Urothelium cell line (cell line): ENCODE data around the gene CDH4.

Source experiments
- DNase-seq: peaks from one replicate; pipeline ENCODE4 v3.0.0; 2011; ENCODE audit warnings: low spot score, mixed read lengths
- FAIRE-seq: peaks from 2 replicates; lab custom pipeline; 2011; peaks lifted over from hg19 to GRCh38; lab: Jason Lieb, UNC

The CDH4 gene

DNA sequence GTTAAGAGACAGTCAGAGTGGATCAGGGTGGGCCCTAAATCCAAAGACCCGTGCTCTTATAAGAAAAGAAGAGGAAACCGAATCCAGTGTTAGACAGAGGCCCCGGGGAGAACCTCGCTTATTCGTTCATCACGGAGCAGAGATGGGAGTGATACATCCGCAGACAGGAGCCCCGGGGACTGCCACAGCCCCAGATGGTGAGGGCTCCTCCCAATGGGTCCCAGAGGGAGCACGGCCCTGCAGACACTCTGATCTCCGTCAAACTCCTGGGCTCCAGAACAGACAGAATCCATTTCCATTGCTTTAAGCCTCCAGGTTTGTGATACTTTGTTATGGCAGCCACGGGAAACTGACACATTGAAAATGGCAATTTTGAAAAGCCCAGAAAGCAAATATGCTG lies 47.0 kb downstream of the CDH4 start:
- DNase-seq (no peak), FAIRE-seq (no peak)

DNA sequence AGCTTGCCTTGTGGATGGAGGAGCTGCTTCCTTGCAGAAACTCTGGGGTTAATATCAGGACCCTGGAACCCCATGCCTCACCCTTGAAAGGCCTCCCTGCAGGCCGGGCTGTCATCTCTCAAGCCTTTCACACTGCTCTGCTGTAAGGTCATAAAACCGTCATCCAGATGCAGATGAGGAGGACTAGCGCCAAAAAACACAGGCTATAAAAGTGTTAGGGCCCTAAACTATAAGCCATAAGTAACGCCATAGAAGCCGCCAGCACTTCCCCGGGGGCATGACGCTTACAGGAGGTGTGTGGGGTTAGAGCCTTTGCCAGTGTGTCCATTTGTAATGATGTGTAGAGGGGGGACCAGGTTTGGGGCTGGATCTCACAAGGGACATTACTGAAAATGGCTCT lies 47.6 kb downstream of the CDH4 start:
- FAIRE-seq (no peak), DNase-seq (no peak)

DNA sequence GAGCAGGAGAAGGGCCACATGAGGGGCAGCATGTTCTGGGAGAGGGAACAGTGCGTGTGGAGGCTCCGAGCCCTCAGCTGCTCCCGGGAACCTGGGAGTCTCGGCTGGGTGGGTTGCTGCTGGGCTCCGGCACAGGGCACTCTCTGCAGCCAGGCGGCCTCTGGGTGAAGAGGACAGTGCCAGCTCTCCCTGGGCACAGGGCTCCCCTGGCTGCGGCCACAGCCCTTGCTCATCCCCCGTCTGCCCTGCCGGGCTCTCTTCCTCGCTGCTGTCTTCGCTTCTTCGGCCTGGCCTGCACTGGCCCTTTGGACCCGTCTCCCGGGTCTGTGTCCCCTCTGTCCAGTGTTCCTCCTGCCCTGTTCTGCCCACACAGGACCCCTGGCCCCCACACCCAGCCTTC lies 48.2 kb downstream of the CDH4 start:
- no peak for DNase-seq
- no peak for FAIRE-seq

DNA sequence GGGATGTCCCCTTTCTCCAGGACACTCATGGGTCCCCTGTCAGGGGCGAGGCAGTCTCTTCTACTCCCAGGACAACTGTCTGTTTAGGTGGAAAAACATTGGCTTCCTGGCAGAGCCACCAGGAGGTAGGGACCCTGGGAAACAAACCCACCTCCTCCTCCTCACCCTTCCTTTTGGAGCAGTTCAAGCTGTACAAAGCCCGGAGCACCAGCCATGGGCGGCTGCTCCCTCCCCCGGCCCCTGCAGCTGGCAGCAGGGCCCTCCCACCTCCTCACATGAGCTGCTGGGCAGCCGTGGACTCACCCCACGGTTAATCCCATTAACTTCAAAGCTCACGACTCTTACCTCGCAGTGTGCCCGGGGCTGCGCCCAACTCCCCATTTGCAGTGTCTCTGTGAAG lies 48.6 kb downstream of the CDH4 start:
- FAIRE-seq = no peak
- DNase-seq = no peak

DNA sequence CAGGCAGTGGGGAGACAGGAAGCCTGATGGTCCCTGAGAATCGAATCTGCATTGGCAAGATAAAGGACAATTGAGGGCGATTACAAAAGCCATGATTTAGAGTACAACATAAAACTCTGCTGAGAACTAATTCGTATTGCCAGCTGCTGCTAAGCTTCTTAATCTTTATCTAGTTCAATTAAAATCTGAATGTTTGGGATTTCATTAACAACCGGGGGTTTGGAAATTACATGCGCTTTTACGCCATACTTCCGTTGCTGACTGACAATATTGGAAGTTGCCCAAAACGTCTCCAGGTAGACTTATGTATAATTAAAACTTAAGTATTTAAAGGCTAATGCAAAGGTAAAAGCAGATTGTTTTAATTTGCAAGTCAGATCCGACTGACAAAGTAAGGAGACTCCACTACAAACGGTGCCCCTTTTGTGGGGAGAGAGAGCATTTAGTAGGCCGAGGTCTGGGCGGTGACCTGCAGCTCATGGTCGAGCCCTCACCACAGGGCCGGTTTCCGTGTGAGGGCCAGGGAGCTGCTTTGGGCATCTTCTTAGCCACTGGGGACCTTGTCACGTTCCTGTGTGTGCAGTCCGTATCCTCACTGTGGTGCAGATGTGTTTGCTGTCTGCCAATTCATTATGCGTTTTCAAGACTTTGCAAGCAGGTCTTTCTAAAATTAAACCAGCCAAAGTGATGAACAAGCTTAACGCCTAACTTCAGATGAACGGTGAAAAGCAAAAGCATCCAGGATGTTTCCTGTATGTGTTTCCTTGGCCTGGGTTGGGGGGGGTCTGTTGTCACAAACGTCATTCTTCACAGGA lies 49.9 kb downstream of the CDH4 start:
- FAIRE-seq (no peak), DNase-seq (no peak)

DNA sequence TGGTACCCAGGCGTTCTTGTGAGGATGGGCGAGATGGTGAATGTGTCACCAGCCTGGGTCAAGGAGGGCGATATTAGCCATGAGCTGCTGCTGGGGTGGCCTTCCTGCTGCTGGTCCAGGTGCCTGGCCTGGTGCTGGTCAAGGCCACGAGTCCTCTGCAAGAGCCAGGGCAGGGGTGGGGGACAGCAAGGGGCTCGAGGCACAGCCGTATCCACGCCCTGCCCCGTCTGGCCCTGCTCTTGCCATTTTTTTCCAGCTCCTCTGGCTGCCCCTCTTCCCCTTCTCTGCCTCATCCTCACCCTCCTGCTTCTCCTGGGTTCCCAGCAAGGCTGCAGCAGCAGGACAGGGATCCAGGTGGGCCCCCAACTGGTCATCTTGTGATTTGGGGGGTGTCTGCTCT lies 51.2 kb downstream of the CDH4 start:
- no peak for FAIRE-seq
- no peak for DNase-seq

DNA sequence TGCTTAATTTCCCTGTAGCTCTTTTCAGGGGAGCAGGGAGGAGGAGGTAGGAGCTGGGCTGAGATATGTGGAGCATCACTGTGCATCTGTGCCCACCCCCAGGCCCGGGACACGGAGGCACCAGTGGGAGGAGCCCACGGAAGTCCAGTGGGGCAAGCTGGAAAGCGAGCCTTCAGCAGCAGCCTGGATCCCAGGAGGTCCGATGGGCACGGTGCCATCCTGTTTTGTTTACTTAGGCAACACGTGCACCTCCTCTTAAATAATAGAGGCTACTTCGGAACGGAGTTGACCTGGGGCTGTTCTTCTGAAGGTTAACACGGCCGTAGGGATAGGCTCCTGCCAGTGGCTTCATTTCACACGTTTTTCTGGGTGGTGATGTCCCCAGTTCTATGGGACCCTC lies 51.6 kb downstream of the CDH4 start:
- FAIRE-seq (no peak), DNase-seq (no peak)

DNA sequence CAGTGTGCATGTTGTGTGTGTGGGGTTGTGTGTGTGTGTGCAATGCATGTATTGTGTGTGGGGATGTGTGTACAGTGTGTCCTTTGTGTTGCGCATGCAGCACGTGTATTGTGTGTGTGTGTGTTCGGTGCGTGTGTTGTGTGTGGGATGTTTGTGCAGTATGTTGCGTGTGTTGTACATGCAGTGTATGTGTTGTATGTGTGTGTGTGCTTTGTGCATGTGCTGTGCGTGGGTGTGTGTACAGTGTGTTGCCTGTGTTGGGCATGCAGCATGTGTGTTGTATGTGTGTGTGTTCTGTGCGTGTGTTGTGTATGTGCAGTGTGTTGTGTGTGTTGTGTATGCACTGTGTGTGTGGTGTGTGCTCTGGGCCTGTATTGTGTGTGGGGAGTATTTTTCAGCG lies 52.7 kb downstream of the CDH4 start:
- FAIRE-seq (peak; percentile 97), DNase-seq (no peak)

DNA sequence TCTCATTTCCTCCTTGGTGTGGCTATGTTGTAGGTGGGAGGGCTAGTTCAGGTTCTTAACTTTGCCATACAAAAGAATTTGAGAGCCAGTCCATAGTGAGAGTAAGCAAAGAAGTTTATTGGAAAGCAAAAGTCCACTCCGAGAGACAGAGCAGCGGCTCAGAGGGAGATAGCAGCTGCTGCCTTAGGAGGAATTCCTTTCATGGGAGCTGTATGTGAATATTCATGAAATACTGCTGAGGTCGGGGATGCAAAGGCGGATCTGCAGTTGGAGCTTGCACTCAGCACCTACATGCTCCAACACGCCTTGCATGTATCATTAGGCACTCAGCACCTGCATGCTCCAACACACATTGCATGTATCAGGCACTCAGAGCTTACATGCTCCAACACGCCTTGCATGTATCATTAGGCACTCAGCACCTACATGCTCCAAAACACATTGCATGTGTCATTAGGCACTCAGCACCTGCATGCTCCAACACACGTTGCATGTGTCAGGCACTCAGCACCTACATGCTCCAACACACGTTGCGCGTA lies 54.9 kb downstream of the CDH4 start:
- FAIRE-seq (no peak), DNase-seq (no peak)

DNA sequence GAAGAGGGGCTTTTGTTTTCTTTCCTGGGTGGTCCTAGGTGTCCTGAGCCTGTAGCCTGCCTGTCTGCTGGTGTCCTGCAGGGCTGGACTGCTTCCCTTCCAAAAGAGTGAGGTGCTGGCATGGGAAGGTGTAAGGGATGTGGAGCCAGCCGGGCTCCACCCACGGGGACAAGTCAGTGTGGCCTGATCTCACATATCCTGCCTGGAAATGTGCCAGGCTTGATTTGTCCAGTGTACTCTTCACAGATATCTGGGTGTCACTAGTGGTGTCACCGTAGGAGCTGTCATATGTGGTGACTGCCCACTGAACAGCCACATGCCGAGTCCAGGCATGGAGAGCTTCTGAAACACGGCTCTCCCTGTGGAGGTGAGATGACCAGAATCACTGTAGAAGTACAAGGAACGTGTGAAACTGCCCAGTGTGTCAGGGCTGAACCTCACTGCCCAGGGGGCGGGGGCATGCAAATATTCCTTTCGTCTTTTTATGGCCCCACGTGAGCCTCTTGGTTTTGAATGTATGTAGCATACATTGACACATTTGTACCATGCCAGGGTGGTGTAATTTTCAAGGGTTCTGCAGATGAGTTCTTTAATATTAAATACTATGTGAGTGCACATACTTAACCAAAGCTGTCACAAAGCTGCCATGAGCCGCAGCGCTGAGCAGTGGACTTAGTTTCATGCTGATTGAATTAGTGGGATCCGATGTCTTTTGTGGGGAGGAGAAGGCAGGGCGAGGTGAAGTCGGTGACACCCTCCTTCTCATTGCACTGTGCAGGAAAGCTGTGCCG lies 55.8 kb downstream of the CDH4 start:
- FAIRE-seq (no peak), DNase-seq (no peak)

DNA sequence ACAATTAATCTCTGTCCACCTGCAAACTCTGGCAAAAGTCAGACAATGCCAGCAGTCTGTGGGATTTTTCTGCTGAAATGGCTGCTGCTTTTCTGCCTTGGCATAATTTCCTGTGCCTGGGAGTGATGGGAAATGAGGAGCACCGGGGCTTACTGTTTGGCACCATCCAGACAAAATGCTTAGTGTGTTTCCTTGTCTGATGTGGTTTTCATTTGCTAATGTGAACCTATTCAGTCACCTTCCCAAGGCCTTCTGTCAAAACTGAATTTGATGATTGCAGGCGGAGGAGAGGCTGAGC lies 56.4 kb downstream of the CDH4 start:
- FAIRE-seq (no peak), DNase-seq (no peak)

DNA sequence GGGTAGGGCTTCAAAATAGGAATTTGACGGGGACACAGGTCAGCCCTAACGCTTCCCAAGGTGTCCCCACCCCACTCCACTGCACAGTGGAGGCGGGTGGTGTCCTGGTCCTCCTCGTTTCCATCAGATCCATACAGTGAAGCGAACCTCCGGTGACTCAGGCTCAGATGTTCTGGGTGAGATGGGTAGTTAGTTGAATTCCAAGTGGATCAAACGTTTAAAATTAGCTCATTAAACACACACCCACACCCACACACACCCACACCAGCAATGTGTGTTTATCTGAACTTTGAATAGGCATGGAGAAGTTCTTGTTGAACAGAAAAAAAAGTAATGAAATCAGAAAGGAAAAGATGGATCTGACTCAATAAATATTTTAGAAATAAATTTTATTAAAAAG lies 58.9 kb downstream of the CDH4 start:
- DNase-seq = peak; percentile 30
- no peak for FAIRE-seq

DNA sequence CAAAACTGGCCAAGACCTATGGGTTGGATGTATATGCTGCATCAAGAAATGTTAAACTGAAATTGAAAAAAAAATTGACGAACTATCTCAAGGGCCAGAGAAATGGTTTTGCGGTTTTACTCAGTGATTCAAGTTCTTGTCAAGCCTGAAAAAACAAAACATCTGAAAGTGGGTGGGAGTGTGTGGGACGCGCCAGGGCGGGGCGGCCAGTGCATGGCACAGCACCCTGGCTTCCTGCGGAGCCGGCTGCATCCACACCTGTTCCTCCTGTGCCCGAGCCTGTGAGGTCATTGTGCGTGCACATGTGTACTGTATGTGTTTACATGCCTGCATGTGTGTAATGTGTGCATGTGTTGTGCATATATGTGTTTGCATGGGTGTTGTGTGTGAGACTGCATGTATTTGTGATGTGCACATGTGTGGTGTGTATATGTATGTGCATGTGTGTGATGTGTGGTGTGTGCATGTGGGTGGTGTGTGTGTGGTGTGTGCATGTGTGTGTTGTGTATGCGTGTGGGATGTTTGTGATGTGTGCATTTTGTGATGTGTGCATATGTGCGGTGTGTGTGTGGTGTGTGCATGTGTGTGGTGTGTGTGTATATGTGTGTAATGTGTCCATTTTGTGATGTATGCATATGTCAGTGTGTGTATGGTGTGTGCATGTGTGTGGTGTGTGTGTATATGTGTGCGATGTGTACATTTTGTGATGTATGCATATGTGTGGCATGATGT lies 59.8 kb downstream of the CDH4 start:
- FAIRE-seq (peak; percentile 99), DNase-seq (peak; percentile 75)

DNA sequence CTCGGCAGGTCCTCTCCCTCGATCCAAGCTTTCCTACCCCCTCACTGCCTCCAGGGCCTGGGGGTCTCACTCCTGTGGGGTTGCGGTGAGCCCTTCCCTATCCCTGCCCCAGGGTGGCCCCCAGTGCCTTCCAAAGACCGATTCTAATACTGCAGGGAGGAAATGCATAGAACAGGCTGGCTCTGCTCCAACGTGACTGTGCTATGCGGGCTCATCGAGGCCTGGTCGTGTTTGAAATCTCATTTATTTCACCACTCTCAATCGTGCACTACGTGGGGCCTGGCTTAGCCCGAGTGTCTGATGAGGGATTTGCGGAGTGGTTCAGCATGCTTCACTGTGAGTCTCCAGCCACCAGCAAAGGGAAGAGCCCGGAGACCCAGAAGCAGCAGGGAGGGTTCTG lies 60.9 kb downstream of the CDH4 start:
- DNase-seq (no peak), FAIRE-seq (no peak)

DNA sequence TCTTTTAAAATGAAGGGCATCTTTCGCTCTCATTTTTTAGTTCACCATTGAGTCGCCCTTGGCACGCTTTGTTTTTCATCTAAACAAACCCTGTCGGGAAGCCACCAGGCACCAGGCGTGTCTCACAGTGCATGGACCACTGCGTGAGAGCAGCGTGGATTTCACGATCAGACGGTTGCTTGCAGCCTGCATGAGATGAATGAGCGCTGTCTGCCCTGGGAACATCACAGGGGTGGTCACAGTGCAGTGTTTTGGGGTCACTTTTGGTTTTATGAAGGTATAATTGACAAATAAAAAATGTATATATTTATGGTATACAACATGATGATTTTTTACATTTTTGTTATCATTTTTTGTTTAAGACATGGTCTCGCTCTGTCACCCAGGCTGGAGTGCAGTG lies 61.3 kb downstream of the CDH4 start:
- no peak for FAIRE-seq
- no peak for DNase-seq

DNA sequence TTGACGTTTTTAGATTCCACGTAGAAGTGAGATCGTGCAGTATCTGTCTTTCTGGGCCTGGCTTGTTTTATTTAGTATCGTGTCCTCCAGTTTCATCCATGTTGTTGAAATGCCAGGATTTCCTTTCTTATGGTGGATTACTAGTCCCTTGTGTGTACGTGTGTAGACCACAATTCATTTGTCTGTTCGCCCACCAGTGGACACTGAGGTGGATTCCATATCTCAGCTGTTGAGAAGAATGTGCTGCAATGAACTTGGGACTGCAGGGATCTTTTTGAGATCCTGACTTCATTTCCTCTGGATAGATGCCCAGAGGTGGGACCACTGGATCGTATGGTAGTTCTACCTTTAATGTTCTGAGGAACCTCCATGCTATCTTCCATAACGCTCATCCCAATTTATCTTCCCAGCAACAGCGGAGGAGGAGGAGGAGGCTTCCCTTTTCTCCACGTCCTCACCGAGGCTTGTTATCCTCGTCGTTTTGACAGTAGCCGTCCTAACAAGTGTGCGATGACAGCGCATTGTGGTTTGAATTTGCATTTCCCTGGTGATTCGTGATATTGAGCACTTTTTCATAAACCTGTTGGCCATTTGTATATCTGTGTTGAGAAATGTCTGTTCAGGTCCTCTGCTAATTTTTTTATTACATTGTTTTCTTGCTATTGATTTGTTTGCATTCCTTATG lies 62.4 kb downstream of the CDH4 start:
- FAIRE-seq (no peak), DNase-seq (no peak)

DNA sequence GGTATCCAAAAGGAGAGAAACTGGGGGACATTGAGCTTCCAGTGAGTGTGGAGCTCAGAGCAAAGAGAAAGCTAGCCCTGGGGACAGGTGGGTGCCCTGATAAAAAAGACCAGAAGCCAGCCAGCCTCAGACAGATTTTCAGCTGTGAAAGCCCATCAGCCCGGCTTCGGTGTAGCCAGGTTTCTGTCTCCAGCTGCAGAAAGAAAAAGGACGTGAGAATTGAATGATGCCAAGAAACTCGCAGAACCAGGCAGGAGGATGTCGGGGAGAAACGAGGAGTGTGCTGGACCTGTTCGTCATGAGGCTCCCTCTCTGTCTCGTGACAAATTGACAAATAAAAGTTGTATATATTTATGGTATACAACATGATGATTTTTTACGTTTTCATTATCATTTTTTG lies 63.3 kb downstream of the CDH4 start:
- FAIRE-seq = no peak

DNA sequence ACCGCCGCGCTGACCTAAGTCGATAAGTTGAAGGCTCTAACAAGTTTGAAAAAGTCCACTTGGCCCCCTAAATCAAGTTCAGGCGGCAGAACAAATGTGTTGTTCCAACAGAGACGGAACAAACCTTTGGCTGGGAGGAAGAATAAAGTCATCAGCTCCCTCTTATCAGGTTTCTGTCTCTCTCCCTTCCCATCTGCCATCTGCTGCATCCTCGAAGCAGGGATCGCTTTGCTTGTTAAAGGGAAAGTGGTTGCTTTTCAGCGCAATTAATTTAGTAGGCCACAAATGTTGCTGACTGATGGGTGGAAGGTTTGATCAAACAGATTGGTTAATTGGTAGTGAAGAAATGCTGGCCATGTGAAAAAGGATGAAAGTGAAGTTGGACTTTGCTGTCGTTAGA lies 64.3 kb downstream of the CDH4 start:
- DNase-seq (no peak), FAIRE-seq (no peak)

More for the DNA sequence above, 63.3 kb downstream of the CDH4 start:
- no peak for DNase-seq

DNA sequence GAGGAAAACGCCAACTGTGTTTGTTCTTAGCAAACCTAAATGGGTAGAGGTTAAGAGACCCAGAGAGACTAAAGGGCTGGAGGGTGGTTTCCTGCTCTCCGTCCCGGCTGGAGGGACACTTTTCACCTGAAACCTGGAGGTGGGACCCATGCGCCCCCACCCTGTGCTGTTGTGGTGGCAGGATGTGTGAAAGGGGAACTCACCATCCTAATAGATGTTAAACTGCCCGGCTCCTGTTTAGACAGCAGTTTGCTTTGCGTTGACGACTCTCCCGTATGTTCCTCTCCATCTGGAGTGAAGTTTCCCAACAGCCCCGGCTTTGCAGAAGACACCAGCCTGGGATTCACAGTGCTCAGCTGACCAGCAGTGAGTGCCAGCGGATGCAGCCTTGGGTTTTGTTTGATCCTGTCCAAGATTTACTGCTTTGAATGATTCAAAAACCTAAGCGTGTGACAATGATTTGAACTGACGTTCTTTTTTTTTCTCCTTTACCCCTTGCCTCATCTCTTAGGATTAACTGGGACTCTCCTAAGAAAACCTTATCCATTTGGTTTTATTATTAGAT lies 66.0 kb downstream of the CDH4 start:
- FAIRE-seq (no peak), DNase-seq (no peak)

DNA sequence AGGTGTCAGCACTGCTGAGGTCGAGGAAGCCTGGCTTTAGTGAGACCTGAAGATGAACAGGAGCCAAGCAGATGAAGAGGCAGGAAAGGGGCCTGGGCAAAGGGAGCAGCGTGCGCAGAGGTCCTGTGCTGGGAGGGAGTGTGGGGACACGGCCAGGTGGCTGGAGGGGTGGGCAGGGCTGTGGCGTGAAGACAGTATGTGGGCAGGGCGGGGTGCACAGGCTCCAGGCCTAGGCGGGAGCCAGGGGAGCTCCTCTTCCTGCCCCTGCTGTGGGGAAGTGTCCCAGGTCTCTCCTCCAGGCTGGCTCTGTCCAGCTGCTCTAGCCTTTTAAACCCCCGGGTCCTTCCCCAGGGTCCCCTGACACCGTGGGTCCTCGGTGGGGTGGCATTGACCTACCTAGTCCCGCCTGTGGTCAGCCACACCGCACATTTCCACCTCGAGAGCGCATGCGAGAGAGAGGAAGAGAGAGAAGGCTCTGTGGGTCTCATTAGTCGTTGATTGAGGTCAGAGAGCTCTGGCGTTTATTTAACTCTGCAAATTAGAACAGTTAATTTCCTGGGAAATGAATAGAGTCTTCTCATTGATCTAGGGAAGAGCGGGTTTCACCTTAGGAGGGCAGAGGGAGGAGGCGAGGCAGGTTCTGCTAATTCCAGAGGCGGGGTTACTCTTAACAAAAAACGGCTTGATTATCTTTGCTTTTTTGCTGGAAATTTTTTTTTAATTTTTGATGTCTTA lies 68.8 kb downstream of the CDH4 start:
- FAIRE-seq = no peak
- DNase-seq = no peak
